HEK293 (cell line): ENCODE results near the gene SLAIN2.

ENCODE experiments used
- CTCF ChIA-PET: fragments of 350-600 bp; formaldehyde crosslinking; extraction: SDS; loops from one replicate; lab custom pipeline; 2021; ENCODE audit warnings: antibody characterized with exemption; lab: Yijun Ruan, JAX
- POLR2A ChIA-PET: fragments of 300-600 bp; formaldehyde crosslinking; extraction: SDS; loops from one replicate; lab custom pipeline; 2020; ENCODE audit warnings: antibody characterized with exemption, inconsistent platforms; lab: Yijun Ruan, JAX
- H3K27ac ChIP-seq: fragments of 200-500 bp; sonication (Bioruptor generic); 2 replicates; pipeline ENCODE4 v1.5.1; 2014; ENCODE audit warnings: low read depth, low read length, control low read depth, inconsistent platforms; ENCODE audit errors: extremely low read depth
- H3K36me3 ChIP-seq, 2 experiments: fragments of 200-500 bp in 1 of 2; sonication (Bioruptor generic) in 1 of 2; 1 replicate in 1 of 2; 2 replicates in 1 of 2; pipeline ENCODE4 v1.5.1; 2014 to 2017; ENCODE audit warnings: inconsistent platforms in 2 of 2, low read length in 2 of 2; ENCODE audit not compliant: control insufficient read depth in 2 of 2, insufficient read depth in 1 of 2
- H3K4me1 ChIP-seq: fragments of 200-500 bp; sonication (Bioruptor generic); 2 replicates; pipeline ENCODE4 v1.5.1; 2014; ENCODE audit warnings: mild to moderate bottlenecking, low read length, inconsistent platforms; ENCODE audit not compliant: control insufficient read depth, insufficient read depth
- H3K4me3 ChIP-seq: 2 replicates; pipeline ENCODE4 v1.5.1; 2011; ENCODE audit warnings: low read depth, mild to moderate bottlenecking, control low read depth, low read length, moderate library complexity
- H3K9me3 ChIP-seq: fragments of 200-500 bp; sonication (Bioruptor generic); 2 replicates; pipeline ENCODE4 v1.5.1; 2014; ENCODE audit warnings: low read depth, low read length, inconsistent platforms; ENCODE audit not compliant: control insufficient read depth, insufficient read depth
- BCL11B ChIP-seq: fragments of 450-650 bp; formaldehyde crosslinking; IDR thresholded peaks from 2 replicates; pipeline ENCODE4 v1.5.1; 2016; ENCODE audit warnings: low read depth, missing biosample characterization, missing genetic modification characterization
- FEZF1 ChIP-seq: fragments of 450-650 bp; formaldehyde crosslinking; IDR thresholded peaks from 2 replicates; pipeline ENCODE4 v1.5.1; 2016; ENCODE audit warnings: missing biosample characterization, missing genetic modification characterization
- HIC1 ChIP-seq: fragments of 450-650 bp; formaldehyde crosslinking; IDR thresholded peaks from 2 replicates; pipeline ENCODE4 v1.5.1; 2016; ENCODE audit warnings: missing biosample characterization, missing genetic modification characterization
- HOXC10 ChIP-seq: sonication (generic); formaldehyde crosslinking; IDR thresholded peaks from 2 replicates; pipeline ENCODE4 v1.8.1; 2023; ENCODE audit warnings: mild to moderate bottlenecking, missing genetic modification reagents
- PRDM4 ChIP-seq: fragments of 450-650 bp; formaldehyde crosslinking; IDR thresholded peaks from 2 replicates; pipeline ENCODE4 v1.5.1; 2017; ENCODE audit warnings: missing biosample characterization, missing genetic modification characterization
- REPIN1 ChIP-seq: fragments of 450-650 bp; formaldehyde crosslinking; IDR thresholded peaks from 2 replicates; pipeline ENCODE4 v1.5.1; 2017; ENCODE audit warnings: missing biosample characterization, missing genetic modification characterization, low read depth
- SETDB1 ChIP-seq: IDR thresholded peaks from one replicate; pipeline ENCODE4 v1.6.1; 2017; ENCODE audit warnings: mild to moderate bottlenecking, low read length, moderate library complexity, mixed read lengths; ENCODE audit not compliant: insufficient read length
- TRIM28 ChIP-seq: IDR thresholded peaks from 2 replicates; pipeline ENCODE4 v1.6.1; 2011; ENCODE audit warnings: low read length, control low read depth, borderline replicate concordance
- WT1 ChIP-seq: fragments of 450-650 bp; formaldehyde crosslinking; IDR thresholded peaks from 2 replicates; pipeline ENCODE4 v1.5.1; 2016; ENCODE audit warnings: missing biosample characterization, missing genetic modification characterization
- YY2 ChIP-seq: fragments of 450-650 bp; formaldehyde crosslinking; IDR thresholded peaks from 2 replicates; pipeline ENCODE4 v1.5.1; 2016; ENCODE audit warnings: missing biosample characterization, missing genetic modification characterization
- ZBTB44 ChIP-seq: fragments of 450-650 bp; IDR thresholded peaks from 2 replicates; pipeline ENCODE4 v1.5.1; 2018; ENCODE audit warnings: missing biosample characterization, mild to moderate bottlenecking, missing genetic modification characterization
- ZEB2 ChIP-seq: fragments of 450-650 bp; formaldehyde crosslinking; IDR thresholded peaks from 2 replicates; pipeline ENCODE4 v1.5.1; 2016; ENCODE audit warnings: missing biosample characterization, missing genetic modification characterization
- ZFP3 ChIP-seq: fragments of 450-650 bp; formaldehyde crosslinking; IDR thresholded peaks from 2 replicates; pipeline ENCODE4 v1.5.1; 2016; ENCODE audit warnings: low read depth, missing biosample characterization, missing genetic modification characterization
- ZFP69B ChIP-seq: fragments of 450-650 bp; formaldehyde crosslinking; IDR thresholded peaks from 2 replicates; pipeline ENCODE4 v1.5.1; 2016; ENCODE audit warnings: missing biosample characterization, missing genetic modification characterization
- ZNF138 ChIP-seq: fragments of 450-650 bp; formaldehyde crosslinking; IDR thresholded peaks from 2 replicates; pipeline ENCODE4 v1.5.1; 2016; ENCODE audit warnings: missing biosample characterization, missing genetic modification characterization, borderline replicate concordance
- ZNF248 ChIP-seq: fragments of 450-650 bp; formaldehyde crosslinking; IDR thresholded peaks from 2 replicates; pipeline ENCODE4 v1.5.1; 2017; ENCODE audit warnings: missing biosample characterization, missing genetic modification characterization
- ZNF292 ChIP-seq: fragments of 450-650 bp; formaldehyde crosslinking; IDR thresholded peaks from 2 replicates; pipeline ENCODE4 v1.5.1; 2016; ENCODE audit warnings: low read depth, missing biosample characterization, missing genetic modification characterization, borderline replicate concordance
- ZNF362 ChIP-seq: fragments of 450-650 bp; formaldehyde crosslinking; IDR thresholded peaks from 2 replicates; pipeline ENCODE4 v1.5.1; 2016; ENCODE audit warnings: missing biosample characterization, missing genetic modification characterization
- ZNF433 ChIP-seq: fragments of 450-650 bp; formaldehyde crosslinking; IDR thresholded peaks from 2 replicates; pipeline ENCODE4 v1.5.1; 2016; ENCODE audit warnings: missing biosample characterization, missing genetic modification characterization, low read depth
- ZNF488 ChIP-seq: fragments of 450-650 bp; formaldehyde crosslinking; IDR thresholded peaks from 2 replicates; pipeline ENCODE4 v1.5.1; 2016; ENCODE audit warnings: missing biosample characterization, missing genetic modification characterization
- ZNF510 ChIP-seq: fragments of 450-650 bp; formaldehyde crosslinking; IDR thresholded peaks from 2 replicates; pipeline ENCODE4 v1.5.1; 2018; ENCODE audit warnings: mild to moderate bottlenecking, missing genetic modification characterization, missing biosample characterization; ENCODE audit not compliant: insufficient replicate concordance
- ZNF670 ChIP-seq: fragments of 450-650 bp; formaldehyde crosslinking; IDR thresholded peaks from 2 replicates; pipeline ENCODE4 v1.5.1; 2016; ENCODE audit warnings: missing biosample characterization, missing genetic modification characterization, low read depth

The SLAIN2 gene

GRCh38 chr4:48429709-48430474 is 88.6 kb downstream of the SLAIN2 start:
- H3K4me1 ChIP-seq: no peaks in the 10 kb centered on the region
- TF ChIP-seq SETDB1 (no peak), ZEB2 (tag by site-specific recombination) (no peak), BCL11B (tag by site-specific recombination) (no peak)
- H3K27ac ChIP-seq: no peak overlapping the region
- H3K9me3 ChIP-seq: no peaks in the 10 kb centered on the region
- no peaks in the 10 kb centered on the region for H3K36me3 ChIP-seq
- ChIA-PET POLR2A (no interaction called here), CTCF (no interaction called here)
- no peak overlapping the region for H3K4me3 ChIP-seq

GRCh38 chr4:48431401-48431800 is 90.1 kb downstream of the SLAIN2 start:
- no peaks in the 10 kb centered on the region for H3K36me3 ChIP-seq
- TF ChIP-seq ZNF292 (tag by site-specific recombination) (no peak), ZNF433 (no peak), ZNF488 (tag by site-specific recombination) (no peak), ZNF248 (tag by site-specific recombination) (no peak), ZNF362 (no peak), HOXC10 (CRISPR knock-in tag) (no peak), PRDM4 (tag by site-specific recombination) (no peak), ZFP3 (tag by site-specific recombination) (no peak), ZBTB44 (no peak), YY2 (no peak), REPIN1 (tag by site-specific recombination) (no peak), ZNF510 (tag by site-specific recombination) (no peak), WT1 (no peak), ZNF138 (tag by site-specific recombination) (no peak), HIC1 (tag by site-specific recombination) (no peak), TRIM28 (no peak), FEZF1 (tag by site-specific recombination) (no peak), ZFP69B (tag by site-specific recombination) (no peak), ZNF670 (tag by site-specific recombination) (no peak)
- ChIA-PET POLR2A (no interaction called here), CTCF (interaction anchor here (0.5 kb wide), 1 partner anchor 291 kb away, joined by 4 read pairs; no protein-coding TSS in a partner anchor)
- H3K27ac ChIP-seq: no peak overlapping the region
- no peaks in the 10 kb centered on the region for H3K4me1 ChIP-seq
- no peak overlapping the region for H3K4me3 ChIP-seq
- no peaks in the 10 kb centered on the region for H3K9me3 ChIP-seq
